Esophagus squamous epithelium (tissue), 4 donors: ENCODE measurements around the gene SMCP.

Experiments
- CTCF ChIP-seq, 6 experiments: fragments of 450-650 bp in 4 of 6; fragments of 200-600 bp in 2 of 6; sonication (generic) in 2 of 6; IDR thresholded peaks; one replicate each; pipeline ENCODE4 v1.5.1; 2016 to 2019; ENCODE audit warnings: antibody characterized with exemption in 6 of 6, mild to moderate bottlenecking in 4 of 6, moderate library complexity in 4 of 6
- POLR2A ChIP-seq, 4 donors: fragments of 450-650 bp; IDR thresholded peaks; one replicate each; pipeline ENCODE4 v1.6.1; 2017; ENCODE audit warnings: antibody characterized with exemption in 4 of 4, mild to moderate bottlenecking in 4 of 4, moderate library complexity in 3 of 4

GRCh38 chr1:152880907-152881306, 2.8 kb downstream of the SMCP start:
- TF ChIP-seq CTCF (IDR thresholded peaks at IDR 0.05) = peak in 1 of 6 experiments; percentile 29
- TF ChIP-seq POLR2A (IDR thresholded peaks at IDR 0.05) = no peak
